GM21717 (cell line): ENCODE measurements around the gene CSAD.

ENCODE experiments used
- ATAC-seq: cut with Tn5 transposase; IDR thresholded peaks from one replicate; pipeline ENCODE4 v1.9.1; 2021; ENCODE audit warnings: mild to moderate bottlenecking, moderate library complexity; ENCODE audit not compliant: unreplicated experiment

CSAD gene

GRCh38 chr12:53180220-53180930, at the start of gene CSAD, which contains the start of gene ZNF740:
Gene CSAD (minus strand): TSS chr12:53180925. CDS start chr12:53173470, 7,455 bp downstream.
Gene ZNF740 (plus strand): TSS chr12:53180722. CDS start chr12:53181984, 1,262 bp downstream.
- ATAC-seq = peak; percentile 95

DNA sequence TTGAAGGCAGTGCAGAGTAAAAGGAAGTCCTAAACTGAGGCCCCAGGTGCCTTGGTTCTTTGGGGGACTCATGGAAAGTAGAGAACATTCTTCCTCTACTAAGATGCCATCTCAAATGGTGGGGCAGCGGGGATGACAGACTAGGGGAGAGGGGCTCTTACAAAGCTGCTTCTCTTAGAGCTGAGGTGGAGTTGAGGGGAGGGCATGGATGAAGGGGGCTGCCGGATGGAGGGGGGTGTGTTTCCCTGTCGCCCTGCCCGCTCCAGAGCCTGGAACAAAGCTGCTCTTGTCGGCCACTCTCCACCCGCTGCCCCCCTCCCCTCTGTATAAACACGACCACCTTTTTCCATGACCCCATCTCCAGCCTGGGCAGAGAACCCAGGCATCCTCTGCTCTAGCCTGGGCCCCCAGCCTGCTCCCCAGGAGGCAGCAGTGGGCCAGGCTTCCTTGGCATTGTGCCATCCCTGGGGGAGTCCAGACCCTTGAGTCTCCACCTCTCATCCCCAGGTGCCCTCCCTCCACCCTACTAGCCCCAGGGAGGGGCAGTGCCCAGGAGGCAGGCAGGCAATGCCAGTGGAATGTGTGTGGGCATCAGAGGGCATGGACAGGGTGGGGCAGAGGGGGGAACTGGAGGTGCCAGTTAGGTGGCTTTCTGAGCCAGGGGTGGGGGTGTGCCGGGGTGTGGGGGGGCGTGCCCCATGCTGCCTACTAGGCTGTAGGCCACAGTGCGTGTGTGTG, 49.6 kb upstream of the CSAD start:
- no peak for ATAC-seq

DNA sequence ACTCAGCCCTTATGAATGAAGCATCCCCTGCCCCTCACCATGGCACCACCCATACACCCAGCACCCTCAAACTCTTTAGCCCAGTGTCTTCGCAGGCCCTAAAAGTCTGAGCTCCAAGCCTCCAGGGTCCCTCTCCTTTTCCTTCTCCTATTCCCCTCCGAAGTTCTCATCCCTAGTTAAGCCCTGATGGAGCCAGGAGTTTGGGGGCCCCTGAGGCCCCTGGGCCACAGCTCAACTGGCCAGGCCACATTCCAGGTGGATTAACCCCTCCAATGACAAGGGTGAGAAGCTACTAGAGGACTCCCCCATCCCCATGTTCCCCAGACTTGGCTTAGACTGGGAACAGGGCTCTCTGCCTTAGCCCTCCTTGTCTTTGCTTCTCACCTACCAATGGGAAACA, 48.7 kb upstream of the CSAD start:
- no peak for ATAC-seq

DNA sequence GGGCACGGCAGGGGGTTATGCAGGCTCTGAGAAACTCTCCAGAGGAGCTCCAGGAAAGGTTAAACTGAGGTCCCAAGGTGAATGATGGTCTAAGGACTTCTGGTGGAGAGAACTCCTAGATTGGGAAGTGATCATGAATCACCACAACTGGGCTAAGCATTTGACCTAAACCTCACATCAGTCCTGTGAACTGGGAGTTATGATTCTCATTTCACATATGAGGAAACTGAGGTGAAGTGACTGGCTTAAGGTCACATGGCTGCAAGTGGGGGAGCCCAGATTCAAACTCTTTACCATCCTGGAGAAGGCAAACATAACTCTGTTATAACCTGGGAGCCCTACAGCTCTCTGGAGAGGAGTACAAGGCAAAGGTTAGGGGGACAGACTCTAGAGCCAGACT, 47.1 kb upstream of the CSAD start:
- ATAC-seq = no peak

DNA sequence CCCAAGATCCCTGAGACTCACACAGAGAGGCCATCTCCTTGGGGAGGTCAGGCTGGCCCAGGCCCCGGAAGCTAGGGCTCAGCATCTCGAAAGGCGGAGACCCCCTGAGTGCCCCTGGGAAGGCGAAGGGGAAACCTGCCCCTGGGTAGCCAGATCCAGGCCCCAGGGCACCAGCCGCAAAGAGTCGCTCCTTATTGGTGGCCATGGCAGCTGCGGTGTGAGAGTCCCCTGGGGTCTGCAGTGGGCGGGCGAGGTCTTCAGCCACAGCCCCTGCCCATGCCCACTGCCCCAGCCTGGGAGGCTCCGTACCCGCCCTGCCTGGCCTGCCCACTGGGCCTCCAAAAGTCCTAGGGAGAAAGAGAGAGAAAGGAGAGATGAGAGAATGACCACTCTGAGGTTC, 46.6 kb upstream of the CSAD start:
- no peak for ATAC-seq

GRCh38 chr12:53226815-53227214, 46.1 kb upstream of the CSAD start:
- no peak for ATAC-seq

DNA sequence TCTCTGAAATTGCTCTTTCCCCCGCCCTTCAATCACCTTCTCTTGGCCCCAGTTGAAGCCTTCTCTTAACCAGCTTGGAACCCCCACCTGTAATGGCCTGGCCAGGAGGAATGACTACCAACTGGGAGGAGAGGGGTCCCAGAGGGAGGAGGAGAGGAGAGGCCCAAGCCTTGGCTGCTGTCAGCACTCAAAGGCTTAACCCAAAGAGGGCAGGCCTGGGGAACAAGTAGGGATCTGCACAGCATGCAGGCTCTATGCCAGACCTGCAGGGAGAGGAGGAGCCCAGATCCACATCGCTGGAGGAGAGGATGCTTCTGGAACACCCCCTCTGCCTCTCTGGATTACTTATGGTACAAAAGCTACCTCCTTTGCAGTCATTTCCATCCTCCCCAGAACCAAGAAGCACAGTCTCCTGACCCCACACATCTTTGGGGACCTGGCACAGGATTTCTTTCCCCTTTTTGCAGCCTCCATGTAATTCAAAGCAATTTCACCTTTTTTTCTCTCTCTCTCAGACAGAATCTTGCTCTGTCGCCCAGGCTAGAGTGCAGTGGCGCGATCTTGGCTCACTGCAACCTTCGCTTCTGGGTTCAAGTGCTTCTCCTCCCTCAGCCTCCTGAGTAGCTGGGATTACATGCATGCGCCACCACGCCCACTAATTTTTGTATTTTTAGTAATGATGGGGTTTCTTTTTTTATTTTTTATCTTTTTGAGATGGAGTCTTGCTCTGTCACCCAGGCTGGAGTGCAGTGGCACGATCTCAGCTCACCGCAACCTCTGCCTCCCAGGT, 45.1 kb upstream of the CSAD start:
- no peak for ATAC-seq

DNA sequence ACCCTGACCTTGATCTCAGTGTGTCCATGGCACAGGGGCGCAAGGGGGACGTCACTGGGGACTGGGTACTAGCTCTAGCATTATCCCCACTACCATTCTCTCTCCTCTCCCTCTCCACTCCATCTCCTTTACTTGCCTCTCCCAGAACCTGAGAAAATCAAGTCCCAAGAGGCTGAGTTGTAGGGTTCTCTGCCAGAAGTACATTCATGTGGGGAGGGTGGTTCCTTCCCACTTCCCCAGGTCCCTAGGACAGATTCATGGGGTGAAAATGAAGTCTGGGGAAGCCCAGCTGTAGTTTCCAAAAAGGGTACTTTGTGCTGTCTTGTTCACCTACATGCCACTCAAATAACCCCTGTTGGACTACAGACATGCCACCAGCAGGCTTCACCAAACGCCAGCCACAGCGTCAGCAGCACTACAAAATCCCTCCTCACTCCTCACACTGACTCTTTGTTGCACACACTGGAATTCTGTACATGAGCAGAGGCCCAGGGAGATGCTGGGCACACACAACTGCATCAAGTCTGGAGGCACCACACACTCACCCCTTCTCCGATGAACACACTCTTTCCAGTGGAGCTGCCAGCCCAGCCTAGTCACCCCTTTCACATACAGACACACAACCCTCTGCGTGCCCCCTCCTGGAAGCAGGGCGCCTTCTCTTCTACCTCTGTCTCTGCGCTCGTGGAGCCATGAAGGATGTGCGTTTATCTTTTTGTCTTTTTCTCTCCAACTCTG, 44.3 kb upstream of the CSAD start:
- no peak for ATAC-seq

GRCh38 chr12:53224061-53224896, 43.6 kb upstream of the CSAD start:
- ATAC-seq = no peak

GRCh38 chr12:53223389-53224060, 42.8 kb upstream of the CSAD start:
- no peak for ATAC-seq

GRCh38 chr12:53222806-53223261, 42.1 kb upstream of the CSAD start:
- ATAC-seq = no peak

DNA sequence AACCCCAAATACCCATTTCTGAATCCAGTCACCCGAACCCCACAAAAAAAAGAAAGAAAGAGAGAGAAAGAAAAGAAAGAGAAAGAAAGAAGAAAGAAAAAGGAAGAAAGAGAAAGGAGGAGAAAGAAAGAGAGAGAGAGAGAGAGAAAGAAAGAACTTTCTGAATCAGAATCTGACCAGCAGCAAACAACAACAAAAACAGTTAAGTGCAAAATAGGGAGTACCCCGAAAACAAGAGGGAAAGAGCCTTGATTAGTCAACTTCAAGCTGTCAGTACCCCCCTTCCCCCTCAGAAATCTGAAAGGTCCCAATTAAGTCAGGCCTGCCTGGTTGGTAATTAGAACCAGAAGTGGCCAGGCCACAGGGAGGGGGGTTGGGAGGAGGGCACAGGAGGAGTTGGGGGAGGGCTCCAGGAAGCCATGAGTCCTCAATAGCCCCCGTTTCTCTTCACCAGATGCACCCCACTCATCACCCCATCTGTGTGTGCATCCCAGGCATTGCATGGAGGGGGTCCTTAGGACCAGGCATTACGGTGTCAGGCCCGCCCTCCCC, 41.5 kb upstream of the CSAD start:
- no peak for ATAC-seq

- peak; percentile 32 for ATAC-seq
These were observed 40.7 kb upstream of the CSAD start for GRCh38 chr12:53221203-53222080.

GRCh38 chr12:53220694-53221202, 40.0 kb upstream of the CSAD start:
- peak; percentile 39 for ATAC-seq

DNA sequence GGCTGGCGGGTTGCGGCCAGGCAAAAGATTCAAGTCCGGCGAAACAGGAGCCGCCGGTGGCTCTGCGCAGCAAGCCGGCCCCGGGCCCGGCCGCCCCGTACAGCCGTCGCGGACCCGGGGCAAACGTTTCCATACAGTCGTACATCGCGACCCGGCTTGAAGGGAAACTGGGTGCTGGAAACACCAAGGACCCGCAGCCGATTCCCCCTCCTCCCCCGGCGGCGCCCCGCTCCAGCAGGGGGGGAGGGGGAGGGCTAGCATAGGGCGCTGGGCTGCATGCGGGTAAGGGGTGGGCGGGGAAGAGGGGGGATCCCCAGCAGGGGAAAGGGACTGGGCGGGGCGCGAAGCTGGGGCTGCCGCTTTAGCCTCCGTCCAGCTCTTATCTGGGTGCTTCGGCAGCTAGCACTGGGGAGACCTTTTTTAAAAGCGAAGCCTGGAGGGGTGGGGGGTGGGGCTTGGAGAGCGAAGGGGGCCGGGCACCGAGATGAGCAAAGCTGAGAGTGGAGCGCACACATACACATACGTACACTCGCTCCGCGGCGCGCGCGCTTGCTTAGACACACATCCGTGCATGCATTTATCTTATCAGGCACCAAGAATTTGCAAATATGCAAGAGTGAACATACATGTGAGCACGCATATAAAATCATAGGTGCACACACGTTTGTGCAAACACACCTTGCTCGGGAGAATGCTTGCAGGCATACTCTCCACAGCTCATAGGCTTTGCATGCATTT, 39.4 kb upstream of the CSAD start:
- ATAC-seq = peak; percentile 30

- no peak for ATAC-seq
These were observed 38.7 kb upstream of the CSAD start for GRCh38 chr12:53219292-53219955.
